Mesothelial cell of epicardium (in vitro differentiated cells): Measurements from ENCODE around the gene LCE3B. TPM values are rescaled to one million over a fixed set of nuclear protein-coding genes. Genes with fewer than 3 reads are reported as not detected.
"Not testable (repeated sequence)": the region's sequence is repeated elsewhere in the genome, so short reads cannot be mapped to it uniquely, and the experiment has no call there.

Experiments used
- DNase-seq, 2 experiments: peaks; one replicate each; pipeline ENCODE4 v3.0.0; 2021; ENCODE audit warnings: low spot score in 2 of 2; ENCODE audit not compliant: unreplicated experiment in 2 of 2
- H3K27ac Mint-ChIP-seq: 2 replicates; pipeline ENCODE4 v1.8.0; 2021; ENCODE audit warnings: mixed read lengths
- H3K27me3 Mint-ChIP-seq: 2 replicates; pipeline ENCODE4 v1.8.0; 2021; ENCODE audit warnings: low read depth, mixed read lengths
- H3K36me3 Mint-ChIP-seq: 2 replicates; pipeline ENCODE4 v1.8.0; 2021; ENCODE audit warnings: mixed read lengths
- H3K4me1 Mint-ChIP-seq: 2 replicates; pipeline ENCODE4 v1.8.0; 2021; ENCODE audit warnings: mixed read lengths
- H3K4me3 Mint-ChIP-seq: 2 replicates; pipeline ENCODE4 v1.8.0; 2021; ENCODE audit warnings: mild to moderate bottlenecking, moderate library complexity, mixed read lengths
- H3K9me3 Mint-ChIP-seq: 2 replicates; pipeline ENCODE4 v1.8.0; 2021; ENCODE audit warnings: mixed read lengths
- total RNA-seq: library from RNA; stranded (reverse); gene quantifications from 3 replicates; pipeline ENCODE4 v1.2.1, GENCODE V29; 2021
- TF ChIP-seq, protein P1 (sequence below): fragments of 200-600 bp; sonication (generic); IDR thresholded peaks from one replicate; pipeline ENCODE4 v1.5.0; 2021; ENCODE audit warnings: antibody characterized with exemption; ENCODE audit not compliant: unreplicated experiment

Gene LCE3B, protein sequence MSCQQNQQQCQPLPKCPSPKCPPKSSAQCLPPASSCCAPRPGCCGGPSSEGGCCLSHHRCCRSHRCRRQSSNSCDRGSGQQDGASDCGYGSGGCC
- total RNA-seq: not detected in 3 replicates

DNA sequence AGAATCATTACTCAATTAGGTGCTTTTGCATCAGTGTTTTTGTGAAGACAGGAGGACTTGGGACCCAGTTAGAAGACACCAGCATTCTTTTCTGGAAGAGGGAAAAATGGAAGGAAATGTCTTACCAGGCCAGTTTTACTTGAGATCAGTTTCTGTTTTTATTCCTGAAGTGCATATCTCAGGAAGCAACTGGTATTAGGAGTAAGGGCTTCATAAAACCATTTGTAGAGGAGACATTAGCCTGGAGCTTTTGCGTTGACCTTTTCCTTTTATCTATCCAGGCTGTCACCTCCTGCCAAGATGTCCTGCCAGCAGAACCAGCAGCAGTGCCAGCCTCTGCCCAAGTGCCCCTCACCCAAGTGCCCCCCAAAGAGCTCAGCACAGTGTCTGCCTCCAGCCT, at the start of gene LCE3B:
TSS of gene LCE3B (plus strand) at position 301 of the 400 bp plus-strand sequence. CDS start at position 301, 0 bp downstream.
- Mint-ChIP-seq H3K9me3 (peaks cover 35% of the 10 kb centered on the region), H3K27me3 (no peaks in the 10 kb centered on the region), H3K36me3 (no peaks in the 10 kb centered on the region), H3K27ac (no peak within 1 kb of the TSS), H3K4me1 (no peaks in the 10 kb centered on the region), H3K4me3 (no peak within 1 kb of the TSS)
- DNase-seq: no peak
- TF ChIP-seq, protein P1, sequence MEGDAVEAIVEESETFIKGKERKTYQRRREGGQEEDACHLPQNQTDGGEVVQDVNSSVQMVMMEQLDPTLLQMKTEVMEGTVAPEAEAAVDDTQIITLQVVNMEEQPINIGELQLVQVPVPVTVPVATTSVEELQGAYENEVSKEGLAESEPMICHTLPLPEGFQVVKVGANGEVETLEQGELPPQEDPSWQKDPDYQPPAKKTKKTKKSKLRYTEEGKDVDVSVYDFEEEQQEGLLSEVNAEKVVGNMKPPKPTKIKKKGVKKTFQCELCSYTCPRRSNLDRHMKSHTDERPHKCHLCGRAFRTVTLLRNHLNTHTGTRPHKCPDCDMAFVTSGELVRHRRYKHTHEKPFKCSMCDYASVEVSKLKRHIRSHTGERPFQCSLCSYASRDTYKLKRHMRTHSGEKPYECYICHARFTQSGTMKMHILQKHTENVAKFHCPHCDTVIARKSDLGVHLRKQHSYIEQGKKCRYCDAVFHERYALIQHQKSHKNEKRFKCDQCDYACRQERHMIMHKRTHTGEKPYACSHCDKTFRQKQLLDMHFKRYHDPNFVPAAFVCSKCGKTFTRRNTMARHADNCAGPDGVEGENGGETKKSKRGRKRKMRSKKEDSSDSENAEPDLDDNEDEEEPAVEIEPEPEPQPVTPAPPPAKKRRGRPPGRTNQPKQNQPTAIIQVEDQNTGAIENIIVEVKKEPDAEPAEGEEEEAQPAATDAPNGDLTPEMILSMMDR: no peak

DNA sequence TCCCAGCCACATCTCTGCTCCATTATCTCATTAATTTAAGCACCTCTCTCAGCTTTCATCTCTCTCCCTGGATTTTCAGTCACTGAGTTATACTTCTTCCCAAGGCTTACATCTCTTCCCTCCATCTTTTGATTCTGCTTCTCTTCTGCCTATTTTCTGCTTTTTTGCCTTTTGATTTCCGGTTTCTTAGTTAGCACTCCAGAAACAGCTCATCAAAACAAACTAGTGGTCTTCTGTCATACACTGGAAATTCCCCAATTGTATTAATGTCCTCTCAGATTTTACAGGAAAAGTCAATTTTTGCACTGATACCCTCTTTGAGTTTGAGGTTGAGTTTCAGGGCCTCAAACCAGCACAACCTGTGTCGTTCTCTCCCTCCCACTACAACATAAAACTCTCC, 48.5 kb upstream of the LCE3B start:
- H3K9me3 Mint-ChIP-seq: peaks cover 86% of the 10 kb centered on the region
- no peak for DNase-seq
- H3K4me3 Mint-ChIP-seq: no peak overlapping the region
- TF ChIP-seq, protein P1: no peak
- H3K4me1 Mint-ChIP-seq: no peaks in the 10 kb centered on the region
- no peak overlapping the region for H3K27ac Mint-ChIP-seq
- H3K27me3 Mint-ChIP-seq: no peaks in the 10 kb centered on the region
- peaks cover 2% of the 10 kb centered on the region for H3K36me3 Mint-ChIP-seq

DNA sequence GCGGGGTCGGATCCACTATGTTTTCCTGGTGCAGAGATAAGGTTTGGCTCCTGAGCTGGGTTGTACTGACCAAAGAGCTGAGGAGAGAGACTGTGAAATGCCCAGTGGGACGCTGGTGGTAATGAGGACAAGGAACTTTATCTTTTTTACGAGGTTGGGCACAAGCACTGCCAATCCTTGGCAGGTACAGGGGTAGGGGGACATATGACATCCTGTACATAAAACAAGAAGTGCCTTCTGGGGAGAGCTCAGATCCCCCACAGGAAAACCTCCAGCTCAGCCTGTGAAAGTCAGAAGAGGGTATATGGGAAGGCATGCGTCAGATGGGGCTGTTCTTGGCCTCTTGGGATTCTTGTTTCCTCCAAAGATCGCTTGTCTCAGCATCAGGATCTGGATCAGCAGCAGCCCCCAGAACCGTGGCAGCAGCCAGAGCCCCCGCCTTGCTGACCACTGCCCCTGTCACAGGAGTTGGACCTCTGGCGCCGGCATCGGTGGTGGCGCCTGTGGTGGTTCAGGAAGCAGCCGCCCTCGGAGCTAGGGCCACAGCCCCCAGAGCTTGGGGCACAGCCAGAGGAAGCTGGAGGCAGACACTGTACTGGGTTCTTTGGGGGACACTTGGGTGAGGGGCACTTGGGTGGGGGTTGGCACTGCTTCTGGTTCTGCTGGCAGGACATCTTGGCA, 47.9 kb upstream of the LCE3B start:
- no peak overlapping the region for H3K27ac Mint-ChIP-seq
- peaks cover 89% of the 10 kb centered on the region for H3K9me3 Mint-ChIP-seq
- no peaks in the 10 kb centered on the region for H3K27me3 Mint-ChIP-seq
- no peak for DNase-seq
- TF ChIP-seq, protein P1: no peak
- H3K36me3 Mint-ChIP-seq: peaks cover 2% of the 10 kb centered on the region
- H3K4me1 Mint-ChIP-seq: no peaks in the 10 kb centered on the region
- H3K4me3 Mint-ChIP-seq: no peak overlapping the region

DNA sequence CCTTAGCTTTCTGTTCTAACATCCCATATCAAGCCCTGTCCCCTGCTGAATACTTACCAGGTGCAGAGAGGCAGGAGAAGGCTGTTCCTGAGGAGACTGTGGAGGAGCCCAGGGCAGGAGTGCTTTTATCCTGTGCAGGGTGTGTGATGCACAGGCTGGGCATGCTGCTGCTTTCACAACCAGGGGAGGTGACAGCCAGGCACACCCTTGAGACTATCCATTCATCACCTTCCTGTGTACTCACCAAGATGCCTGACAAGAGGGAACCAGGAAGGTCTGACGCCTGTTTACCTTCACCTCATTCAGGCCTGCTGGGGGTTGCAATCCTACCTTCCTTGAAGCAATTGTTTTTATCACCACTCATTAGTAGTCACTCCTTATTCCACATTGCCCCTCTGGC, 46.9 kb upstream of the LCE3B start, which contains the start of gene LCE3E:
TSS of gene LCE3E (minus strand) at position 100 of the 400 bp plus-strand sequence. CDS start 572 bp downstream, outside the sequence.
- no peak for DNase-seq
- TF ChIP-seq, protein P1: no peak
- Mint-ChIP-seq H3K27me3 (no peaks in the 10 kb centered on the region), H3K4me1 (no peaks in the 10 kb centered on the region), H3K36me3 (peaks cover 2% of the 10 kb centered on the region), H3K9me3 (peaks cover 87% of the 10 kb centered on the region), H3K27ac (no peak within 1 kb of the TSS), H3K4me3 (no peak within 1 kb of the TSS)

DNA sequence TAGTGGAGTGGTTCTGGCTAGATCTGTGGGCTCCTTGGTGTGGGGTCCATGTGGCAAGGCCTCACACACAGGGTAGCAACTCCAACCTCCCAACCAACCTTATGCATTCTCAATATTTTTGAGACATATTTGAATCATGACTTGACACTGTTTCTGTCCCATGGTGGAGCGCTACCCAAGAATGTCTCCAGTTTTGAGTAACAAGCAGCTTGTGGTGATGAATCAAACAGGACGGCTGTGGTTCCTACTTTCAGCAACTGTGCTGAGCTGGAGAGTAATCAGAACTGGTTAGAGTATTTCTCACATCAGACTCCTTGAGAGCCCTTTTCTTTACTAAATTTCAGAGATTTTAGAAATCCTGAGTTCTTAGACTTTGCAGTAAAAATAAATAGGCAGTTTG, 36.4 kb upstream of the LCE3B start:
- Mint-ChIP-seq H3K27ac (no peak overlapping the region), H3K36me3 (no peaks in the 10 kb centered on the region), H3K9me3 (peaks cover 76% of the 10 kb centered on the region)

DNA sequence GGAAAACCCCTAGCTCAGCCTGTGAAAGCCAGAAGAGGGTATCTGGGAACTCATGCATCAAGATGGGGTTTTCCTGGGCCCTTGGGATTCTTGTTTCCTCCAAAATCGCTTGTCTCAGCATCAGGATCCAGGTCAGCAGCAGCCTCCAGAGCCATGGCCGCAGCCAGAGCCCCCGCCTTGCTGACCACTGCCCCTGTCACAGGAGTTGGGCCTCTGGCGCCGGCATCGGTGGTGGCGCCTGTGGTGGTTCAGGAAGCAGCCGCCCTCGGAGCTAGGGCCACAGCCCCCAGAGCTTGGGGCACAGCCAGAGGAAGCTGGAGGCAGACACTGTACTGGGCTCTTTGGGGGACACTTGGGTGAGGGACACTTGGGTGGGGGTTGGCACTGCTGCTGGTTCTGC, 34.1 kb upstream of the LCE3B start:
- DNase-seq, H3K27me3 Mint-ChIP-seq, H3K4me1 Mint-ChIP-seq, H3K36me3 Mint-ChIP-seq, H3K4me3 Mint-ChIP-seq, H3K27ac Mint-ChIP-seq: not testable (repeated sequence)
- peaks cover 64% of the 10 kb centered on the region for H3K9me3 Mint-ChIP-seq

More for the DNA sequence above, 36.4 kb upstream of the LCE3B start:
- no peaks in the 10 kb centered on the region for H3K4me1 Mint-ChIP-seq
- DNase-seq: no peak
- TF ChIP-seq, protein P1: no peak
- no peak overlapping the region for H3K4me3 Mint-ChIP-seq
- H3K27me3 Mint-ChIP-seq: no peaks in the 10 kb centered on the region
